Esophagus mucosa (tissue), 1 donor: Measurements from ENCODE around the gene CLTCL1. TPM values are rescaled to one million over a fixed set of nuclear protein-coding genes. Genes with fewer than 3 reads are reported as not detected.
"Not testable (repeated sequence)": the region's sequence is repeated elsewhere in the genome, so short reads cannot be mapped to it uniquely, and the experiment has no call there.

Experiments
- ATAC-seq: fragments of 200-7000 bp; cut with Tn5 transposase; one replicate; pipeline ENCODE4 v1.9.1; 2020
- total RNA-seq: library from RNA; stranded (reverse); gene quantifications from one replicate; pipeline ENCODE4 v1.2.4, GENCODE V29; 2023
- donor health status: DM: yes; HTN: yes; CAD: no.

The CLTCL1 gene
- total RNA-seq, 1 donor from 2014 or later = 6.8 TPM

DNA sequence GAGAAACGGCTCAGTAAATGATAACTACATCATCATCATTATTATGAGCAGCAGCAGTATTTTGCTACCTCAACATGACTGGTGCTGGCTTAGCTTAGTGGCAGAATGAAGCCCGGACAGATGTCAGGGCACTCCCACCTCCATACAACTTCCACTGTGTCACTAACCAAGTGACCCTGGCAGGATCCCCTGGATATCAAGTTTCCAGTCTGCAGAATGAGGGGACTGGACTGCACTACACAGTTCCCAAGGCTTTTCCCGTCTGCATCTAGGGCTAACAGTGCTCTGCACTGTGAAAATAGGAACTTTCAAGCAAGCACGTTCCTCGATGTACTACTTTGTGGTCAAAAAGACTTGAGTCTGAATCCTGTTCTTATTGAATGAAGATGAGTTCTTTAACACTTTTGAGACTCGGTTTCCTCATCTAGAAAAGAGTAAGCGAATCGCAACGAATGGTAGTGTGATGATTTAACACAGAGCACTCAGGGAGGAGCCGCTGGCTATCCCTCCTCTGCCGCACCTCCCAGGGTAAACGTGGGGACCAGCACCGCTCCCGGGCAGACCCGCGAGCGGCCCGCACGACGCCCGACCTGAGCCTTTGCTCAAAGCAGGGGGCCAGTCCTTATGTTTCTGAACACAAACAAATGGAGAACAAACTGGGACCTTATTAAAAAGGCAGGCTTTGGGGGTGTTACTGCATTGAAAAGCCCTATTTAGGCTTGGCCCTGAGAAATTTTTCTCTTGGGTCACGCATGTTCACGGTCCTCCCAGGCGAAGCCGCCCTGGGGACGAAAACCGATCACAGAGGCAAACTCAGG lies 910 bp downstream of the CLTCL1 start:
- ATAC-seq = no peak

DNA sequence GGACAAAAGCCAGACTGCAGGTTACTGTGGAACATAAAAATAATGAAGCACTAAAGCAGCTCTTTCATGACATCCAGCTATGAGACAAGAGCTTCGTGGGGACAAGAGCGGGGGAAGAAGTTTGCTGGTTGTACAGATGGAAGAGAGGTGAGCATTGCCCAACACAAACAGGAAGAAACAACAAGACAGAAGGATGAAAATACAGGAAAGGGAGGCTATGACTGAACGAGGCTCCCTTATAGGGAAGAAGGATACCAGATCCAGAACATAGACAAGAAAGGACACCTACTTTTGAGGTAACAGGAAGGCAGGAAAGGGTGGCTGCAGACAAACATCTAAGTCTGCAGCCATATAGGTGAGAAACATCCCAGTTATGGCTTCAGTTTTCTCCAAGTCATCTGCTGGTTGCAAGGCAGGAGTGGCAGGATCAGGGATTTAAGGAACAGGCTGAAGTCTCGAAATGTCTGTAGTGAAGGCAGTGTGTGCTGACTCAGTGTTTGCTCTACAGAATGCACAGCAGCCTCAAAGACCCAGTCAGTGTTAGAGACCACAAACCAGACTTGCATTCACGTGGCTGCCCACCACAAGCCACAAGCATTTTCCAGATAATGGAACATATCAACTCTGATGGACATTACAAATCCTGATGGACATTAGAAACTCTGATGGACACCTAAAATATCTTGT lies 1.9 kb downstream of the CLTCL1 start:
- ATAC-seq = no peak

DNA sequence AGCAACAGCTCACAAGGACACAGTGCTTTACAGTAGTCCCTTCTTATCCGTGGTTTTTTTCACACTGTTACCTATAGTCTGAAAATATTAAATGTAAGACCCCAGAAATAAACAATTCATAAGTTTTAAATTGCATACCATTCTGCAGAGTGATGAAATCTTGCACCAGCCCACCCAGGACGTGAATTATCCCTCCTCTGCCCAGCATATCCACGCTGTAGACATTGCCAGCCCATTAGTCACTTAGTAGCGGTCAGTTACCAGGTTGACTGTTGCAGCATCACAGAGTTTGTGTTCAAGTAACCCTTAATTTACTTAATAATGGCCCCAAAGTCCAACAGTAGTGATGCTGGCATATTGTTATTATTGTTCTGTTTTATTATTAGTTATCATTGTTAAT lies 3.6 kb downstream of the CLTCL1 start:
- ATAC-seq = no peak

DNA sequence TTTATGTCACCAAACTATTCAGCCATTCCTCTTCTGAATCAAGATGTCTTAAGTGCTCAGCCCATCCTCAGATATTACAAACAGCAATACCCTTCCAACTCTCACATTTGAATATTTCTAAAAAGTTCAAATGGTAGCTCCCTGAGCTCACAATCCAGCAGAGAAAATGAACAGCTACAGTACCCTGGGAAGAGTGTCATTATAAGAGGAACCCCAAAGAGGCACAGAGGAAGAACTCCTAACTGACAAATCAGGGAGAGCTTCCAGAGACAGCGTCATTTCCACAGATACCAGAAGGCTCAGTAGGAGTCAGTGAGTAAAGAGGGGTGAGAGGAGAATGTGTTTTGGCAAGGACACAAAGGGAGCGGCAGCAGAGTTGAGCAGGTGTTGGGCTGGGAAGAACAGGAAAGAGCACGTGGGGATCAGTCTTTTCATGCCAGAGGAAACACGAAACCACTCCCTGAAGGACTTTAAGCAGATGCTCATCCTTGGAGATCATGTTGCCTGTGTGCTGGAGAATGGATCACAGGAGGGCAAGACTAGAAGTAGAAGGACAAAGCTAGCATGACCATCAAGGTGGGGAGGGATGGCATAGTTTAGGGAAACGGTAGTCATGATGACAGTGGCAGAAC lies 4.3 kb downstream of the CLTCL1 start:
- ATAC-seq = peak; percentile 86

DNA sequence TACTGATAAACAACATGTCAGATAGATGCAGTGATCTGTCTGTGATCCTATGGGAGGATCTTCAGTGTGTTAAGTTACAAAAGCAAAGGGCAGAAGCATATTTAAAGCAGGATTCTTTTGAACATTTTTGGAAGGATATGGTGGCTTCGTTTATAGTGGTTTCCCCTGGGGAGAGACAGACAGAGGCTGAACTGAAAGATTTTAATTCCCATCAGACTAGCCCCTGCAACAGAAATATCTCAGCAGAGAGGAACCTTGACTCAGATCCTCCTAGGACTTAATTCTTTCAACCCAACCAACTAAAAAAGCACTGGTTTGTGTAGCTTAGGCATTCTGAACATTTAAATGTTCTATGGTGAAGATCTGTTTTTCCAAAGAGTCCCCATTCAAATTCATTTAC lies 5.7 kb downstream of the CLTCL1 start:
- ATAC-seq = no peak

DNA sequence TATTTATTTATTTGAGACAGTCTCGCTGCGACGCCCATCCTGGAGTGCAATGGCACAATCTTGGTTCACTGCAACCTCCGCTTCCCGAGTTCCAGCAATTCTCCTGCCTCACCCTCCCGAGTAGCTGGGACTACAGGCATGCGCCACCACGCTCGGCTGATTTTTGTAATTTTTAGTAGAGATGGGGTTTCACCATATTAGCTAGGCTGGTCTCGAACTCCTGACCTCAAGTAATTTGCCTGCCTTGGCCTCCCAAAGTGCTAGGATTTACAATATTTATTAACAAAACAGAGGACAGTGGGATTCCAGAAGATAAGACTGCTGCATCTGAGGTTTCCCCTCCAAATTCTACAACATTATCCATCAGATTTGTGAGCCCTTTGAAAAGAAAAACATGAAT lies 12.4 kb downstream of the CLTCL1 start:
- not testable (repeated sequence) for ATAC-seq

DNA sequence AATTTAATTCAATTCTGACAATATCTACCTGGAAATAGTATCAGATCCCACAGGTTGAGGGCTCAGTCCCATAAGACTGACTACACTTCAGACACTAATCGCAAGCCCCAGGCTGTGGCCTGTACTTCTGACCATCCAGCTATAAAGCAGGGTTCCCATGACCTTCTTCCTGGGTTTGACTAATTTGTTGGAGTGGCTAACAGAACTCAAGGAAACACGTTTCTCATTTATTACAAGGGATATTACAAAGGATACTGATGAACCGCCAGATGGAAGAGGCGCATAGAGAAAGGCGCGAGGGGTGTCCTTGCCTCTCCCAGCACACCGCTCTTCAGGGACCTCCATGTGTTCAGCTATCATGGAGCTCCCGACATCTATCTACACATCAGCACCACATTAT lies 13.7 kb downstream of the CLTCL1 start:
- no peak for ATAC-seq

DNA sequence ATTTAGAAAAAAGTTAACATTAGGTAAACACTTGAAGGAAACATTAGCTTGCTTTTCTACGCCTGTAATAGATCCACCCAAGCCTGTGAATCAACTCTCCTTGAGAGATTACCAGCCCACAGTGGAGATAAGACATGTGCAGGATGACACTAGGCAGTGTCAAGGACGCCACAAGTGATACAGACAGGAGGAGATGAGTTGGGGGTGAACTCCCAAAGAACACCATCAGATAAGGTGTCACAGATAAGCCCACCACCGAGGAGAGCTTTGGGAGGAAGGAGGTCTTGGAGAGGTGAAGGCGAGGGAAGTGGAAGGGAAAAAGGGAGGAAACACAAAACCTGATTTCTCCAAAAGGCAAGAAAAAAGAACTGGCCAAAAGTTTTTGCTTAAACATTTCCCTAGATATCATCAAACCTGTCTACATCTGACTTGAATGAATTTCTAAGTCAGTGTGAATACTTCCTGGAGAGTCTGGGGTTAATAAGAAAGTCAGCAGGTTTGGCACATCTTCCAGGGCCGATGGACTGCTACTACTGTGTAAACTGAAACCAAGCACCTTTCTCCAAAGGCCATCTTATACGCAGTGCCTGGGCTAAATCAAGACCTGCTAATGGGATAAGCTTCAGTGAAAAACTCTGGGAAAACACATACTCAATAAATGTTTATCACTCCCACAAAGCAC lies 15.5 kb downstream of the CLTCL1 start:
- ATAC-seq = no peak

DNA sequence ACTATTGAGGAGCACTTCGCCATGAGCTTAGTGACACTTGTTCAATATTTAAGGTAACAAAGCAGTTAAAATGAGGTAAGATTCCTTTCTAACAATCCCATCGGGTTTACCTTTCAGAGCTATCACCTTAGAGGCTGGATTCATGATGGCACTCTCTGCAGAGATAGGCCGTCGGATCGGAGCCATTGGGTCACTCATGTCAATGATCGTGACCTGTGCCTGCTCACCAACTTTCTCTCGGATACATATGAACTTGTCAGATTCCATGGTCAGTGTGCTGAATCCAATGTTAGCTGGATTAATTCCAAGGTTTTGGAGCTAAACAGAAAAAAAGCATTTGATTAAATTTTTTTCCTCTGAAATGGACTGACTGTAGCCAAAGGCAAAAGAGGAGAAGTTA lies 16.0 kb downstream of the CLTCL1 start:
- ATAC-seq = no peak

DNA sequence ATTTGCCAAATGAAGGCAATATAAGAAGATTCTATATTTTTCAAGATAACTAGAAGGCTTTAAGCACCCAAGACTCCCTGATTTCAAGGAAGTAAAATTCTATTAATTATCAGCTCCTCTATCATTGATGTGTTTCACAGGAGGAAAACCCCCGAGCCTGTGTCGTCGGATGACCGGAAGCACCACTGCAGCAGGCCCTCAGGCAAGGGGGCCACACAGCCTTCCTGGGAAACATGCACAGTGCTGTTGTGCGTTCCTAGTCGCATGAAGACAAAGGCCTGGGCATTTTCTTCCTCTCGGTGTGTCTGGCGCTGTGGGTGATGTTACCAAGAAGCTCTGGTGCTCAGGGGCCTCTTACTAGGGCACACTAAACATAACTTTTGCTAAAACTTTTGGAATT lies 16.4 kb downstream of the CLTCL1 start:
- ATAC-seq = no peak

DNA sequence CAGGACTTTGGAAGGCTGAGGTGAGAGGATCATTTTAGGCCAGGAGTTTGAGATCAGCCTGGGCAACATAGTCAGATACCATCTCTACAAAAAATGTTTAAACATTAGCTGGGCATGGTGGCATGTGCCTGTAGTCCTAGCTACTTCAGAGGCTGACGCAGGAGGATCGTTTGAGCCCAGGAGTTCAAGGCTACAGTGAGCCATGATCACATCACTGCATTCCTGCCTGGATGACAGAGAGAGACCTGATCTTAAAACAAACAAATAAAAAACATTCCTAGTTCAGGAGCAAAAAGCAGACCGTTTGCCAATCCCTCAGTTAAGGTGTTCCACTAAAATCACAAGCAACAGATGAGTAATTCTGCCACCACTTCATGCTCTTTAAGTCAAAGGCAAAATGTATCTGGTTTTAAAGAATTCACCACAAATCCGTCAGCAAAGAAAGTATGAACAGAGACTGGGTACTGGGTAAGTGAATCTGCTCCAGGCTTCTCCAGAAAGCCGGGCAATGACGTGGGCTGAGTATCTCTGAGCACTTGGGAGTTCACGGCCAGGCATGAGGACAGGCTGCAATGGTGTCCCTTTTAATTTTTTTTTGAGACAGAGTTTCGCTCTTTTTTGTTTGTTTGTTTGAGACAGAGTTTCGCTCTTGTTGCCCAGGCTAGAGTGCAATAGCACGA lies 19.5 kb downstream of the CLTCL1 start:
- no peak for ATAC-seq

DNA sequence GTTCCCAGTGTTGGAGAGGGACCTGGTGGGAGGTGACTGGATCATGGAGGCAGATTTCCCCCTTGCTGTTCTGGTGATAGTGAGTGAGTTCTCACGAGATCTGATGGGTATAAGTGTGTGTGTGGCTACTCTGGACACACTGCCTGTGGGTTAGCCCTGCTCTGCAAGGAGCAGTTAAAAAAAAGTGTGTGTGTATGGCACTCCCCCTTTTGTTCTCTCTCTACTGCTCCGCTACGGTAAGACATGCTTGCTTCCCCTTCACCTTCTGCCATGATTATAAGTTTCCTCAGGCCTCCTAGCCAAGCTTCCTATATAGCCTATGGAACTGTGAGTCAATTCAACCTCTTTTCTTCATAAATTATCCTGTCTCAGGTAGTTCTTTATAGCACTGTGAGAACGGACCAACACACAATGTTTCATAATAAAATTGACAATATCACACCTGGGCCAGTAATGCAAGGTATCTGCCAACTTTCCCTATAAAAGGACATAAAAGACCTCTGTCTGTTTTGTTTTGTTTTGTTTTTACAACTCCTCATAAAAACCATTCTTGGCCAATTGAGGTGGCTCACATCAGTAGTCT lies 20.2 kb downstream of the CLTCL1 start:
- no peak for ATAC-seq

DNA sequence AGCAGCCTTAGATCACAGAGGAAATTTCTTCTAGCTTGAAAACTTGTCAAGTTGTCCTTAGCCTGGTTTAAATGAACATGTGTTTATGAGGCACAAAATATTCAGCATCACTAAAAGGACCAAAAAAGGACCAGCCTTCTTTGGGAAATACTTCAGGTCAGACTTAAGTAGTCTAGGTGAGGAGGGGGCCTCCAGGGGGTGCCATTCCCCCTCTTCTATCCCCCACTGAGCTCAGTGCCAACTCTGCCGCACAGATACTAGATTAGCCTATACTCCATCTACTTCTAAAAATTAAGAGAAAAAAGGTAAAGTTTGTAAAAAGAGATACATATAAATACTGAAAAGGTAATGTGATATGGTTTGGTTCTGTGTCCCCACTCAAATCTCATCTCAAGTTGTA lies 20.6 kb downstream of the CLTCL1 start:
- no peak for ATAC-seq

DNA sequence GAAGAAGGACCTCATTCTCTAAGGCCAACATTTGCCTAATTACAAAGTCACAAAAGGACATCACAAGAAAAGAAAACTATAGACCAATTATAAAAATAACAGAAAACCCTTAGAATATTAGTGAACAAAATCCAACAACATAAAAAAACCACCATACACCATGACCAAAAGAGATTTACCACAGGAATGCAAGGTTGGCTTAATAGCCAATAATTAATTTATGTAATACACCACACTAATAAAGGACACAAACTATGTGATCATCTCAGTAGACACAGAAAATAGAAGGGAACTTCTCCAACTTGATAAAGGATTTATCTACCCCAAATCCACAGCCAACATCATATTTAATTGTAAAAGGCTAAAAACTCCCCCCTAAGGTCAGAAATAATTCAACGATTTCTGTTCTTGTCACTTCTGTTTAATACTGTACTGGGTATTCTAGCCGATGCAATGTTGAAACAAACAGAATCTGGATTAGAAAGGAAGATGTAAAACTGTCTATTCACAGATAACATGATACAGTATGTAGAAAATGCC lies 24.9 kb downstream of the CLTCL1 start:
- no peak for ATAC-seq

DNA sequence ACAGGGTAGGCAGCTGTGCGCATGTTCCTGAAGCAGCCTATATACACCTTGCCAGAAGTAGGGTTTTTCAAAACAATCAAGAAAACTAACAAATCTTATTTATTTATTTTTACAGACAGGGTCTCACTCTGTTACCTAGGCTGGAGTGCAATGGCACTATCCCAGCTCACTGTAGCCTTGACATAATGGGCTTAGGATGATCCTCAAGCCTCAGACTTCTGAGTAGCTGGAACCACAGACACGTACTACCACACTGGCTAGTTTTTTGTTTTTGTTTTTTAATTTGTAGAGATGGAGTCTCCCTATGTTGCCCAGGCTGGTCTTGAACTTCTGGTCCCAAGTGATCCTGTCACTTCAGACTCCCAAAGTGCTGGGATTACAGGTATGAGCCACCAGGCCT lies 25.7 kb downstream of the CLTCL1 start:
- no peak for ATAC-seq

DNA sequence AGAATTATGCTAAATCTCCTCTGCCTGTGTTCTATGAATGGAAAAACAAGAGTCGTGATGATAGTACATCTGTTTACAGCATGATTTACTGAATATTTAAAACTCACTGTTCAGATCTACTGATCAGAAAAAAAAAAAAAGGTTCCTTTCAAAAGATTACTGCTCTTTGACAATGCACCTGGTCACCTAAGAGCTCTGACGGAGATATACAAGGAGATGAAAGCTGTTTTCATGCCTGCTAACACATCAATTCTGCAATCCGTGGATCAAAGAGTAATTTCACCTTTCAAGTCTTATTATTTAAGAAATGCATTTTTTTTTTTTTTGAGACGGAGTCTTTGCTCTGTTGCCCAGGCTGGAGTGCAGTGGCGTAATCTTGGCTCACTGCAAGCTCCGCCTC lies 30.7 kb downstream of the CLTCL1 start:
- ATAC-seq = no peak

DNA sequence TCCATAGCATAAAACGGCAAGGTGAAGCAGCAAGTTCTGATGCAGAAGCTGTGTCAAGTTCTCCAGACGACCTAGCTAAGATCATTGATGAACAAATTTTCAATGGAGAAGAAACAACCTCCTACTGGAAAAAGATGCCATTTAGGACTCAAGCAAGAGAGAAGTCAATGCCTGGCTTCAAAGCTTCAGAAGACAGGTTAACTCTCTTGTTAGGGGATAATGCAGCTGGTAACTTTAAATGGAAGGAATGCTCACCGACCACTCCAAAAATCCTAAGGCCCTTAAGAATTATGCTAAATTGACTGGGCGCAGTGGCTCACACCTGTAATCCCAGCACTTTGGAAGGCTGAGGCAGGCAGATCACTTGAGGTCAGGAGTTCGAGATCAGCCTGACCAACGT lies 31.3 kb downstream of the CLTCL1 start:
- no peak for ATAC-seq

DNA sequence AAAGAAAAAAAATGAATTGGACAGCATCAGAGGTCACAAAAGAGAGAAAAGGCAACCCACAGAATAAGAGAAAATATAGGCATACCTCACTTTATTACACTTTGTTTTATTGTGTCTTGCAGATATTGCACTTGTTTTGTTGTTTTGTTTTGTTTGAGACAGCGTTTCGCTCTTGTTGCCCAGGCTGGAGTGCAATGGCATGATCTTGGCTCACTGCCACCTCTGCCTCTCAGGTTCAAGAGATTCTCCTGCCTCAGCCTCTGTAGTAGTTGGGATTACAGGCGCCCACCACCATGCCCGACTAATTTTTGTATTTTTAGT lies 32.6 kb downstream of the CLTCL1 start:
- ATAC-seq = not testable (repeated sequence)

DNA sequence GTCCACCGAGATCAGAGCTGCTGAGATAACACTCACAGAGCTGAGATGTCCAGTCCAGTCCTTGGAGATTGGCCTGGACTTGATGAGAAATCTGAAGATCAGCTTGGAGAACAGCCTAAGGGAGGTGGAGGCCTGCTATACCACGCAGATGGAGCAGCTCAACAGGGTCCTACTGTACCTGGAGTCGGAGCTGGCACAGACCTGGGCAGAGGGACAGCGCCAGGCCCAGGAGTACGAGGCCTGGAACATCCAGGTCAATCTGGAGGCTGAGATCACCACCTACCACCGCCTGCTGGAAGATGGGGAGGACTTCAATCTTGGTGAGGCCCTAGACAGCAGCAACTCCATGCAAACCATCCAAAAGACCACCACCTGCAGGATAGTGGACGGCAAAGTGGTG lies 33.1 kb downstream of the CLTCL1 start:
- ATAC-seq = no peak

DNA sequence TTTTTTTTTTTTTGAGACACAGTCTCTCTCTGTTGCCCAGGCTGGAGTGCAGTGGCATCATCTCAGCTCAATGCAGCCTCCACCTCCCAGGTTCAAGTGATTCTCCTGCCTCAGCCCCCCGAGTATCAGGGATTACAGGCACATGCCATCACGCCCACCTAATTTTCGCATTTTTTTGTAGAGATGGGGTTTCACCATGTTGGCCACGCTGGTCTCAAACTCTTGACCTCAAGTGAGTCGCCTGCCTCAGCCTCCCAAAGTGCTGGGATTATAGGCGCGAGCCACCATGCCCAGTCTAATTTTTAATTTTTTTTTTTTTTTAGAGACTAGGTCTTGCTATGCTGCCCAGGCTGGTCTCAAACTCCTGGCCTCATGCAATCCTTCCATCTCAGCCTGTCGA lies 35.2 kb downstream of the CLTCL1 start:
- not testable (repeated sequence) for ATAC-seq

DNA sequence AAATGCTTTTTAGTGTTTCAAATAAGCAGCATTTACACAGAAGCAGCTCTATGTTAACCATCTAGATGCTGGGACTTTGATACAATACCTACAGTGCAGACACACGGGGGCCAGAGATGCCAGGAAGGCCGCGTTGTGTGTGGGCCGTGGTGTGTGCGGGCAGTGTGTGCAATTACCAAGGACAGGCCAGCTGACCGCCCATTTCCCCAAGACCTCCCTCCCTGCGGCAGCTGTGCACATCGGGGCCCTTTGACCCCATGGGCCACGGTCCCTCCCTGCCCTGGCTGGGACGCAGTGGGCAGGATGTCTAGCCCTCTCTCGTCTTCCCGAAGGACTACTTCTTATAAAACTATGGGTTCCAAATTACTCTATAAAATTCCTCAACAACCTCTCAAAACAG lies 38.4 kb downstream of the CLTCL1 start:
- no peak for ATAC-seq
